Loucy (cell line): ENCODE measurements around the gene FDPS.

Experiments used
- H2AFZ ChIP-seq: fragments of 200-600 bp; sonication (generic); 2 replicates; pipeline ENCODE4 v1.6.0; 2016; ENCODE audit warnings: antibody characterized with exemption, mild to moderate bottlenecking, low read length, moderate library complexity
- H3F3A ChIP-seq: fragments of 200-600 bp; 2 replicates; pipeline ENCODE4 v1.6.0; 2016; ENCODE audit warnings: antibody characterized with exemption, low read depth, mild to moderate bottlenecking
- H3K27me3 ChIP-seq: fragments of 200-600 bp; sonication (generic); 2 replicates; pipeline ENCODE4 v1.6.1; 2014; ENCODE audit warnings: low read length, mild to moderate bottlenecking; ENCODE audit not compliant: insufficient read depth, poor library complexity, severe bottlenecking
- H3K36me3 ChIP-seq: fragments of 200-600 bp; sonication (generic); 2 replicates; pipeline ENCODE4 v1.6.1; 2016; ENCODE audit warnings: low read length; ENCODE audit not compliant: insufficient read depth
- H3K4me1 ChIP-seq: fragments of 200-600 bp; sonication (generic); 2 replicates; pipeline ENCODE4 v1.5.1; 2014; ENCODE audit warnings: low read length, mild to moderate bottlenecking; ENCODE audit not compliant: insufficient read depth, poor library complexity, severe bottlenecking
- H3K4me2 ChIP-seq: fragments of 200-600 bp; sonication (generic); 2 replicates; pipeline ENCODE4 v1.6.0; 2014; ENCODE audit warnings: antibody characterized with exemption, low read length, low read depth, mild to moderate bottlenecking; ENCODE audit not compliant: poor library complexity, severe bottlenecking
- H3K4me3 ChIP-seq: fragments of 200-600 bp; sonication (generic); 2 replicates; pipeline ENCODE4 v1.5.1; 2014; ENCODE audit warnings: low read length, mild to moderate bottlenecking, mixed read lengths; ENCODE audit not compliant: poor library complexity, severe bottlenecking
- H3K79me2 ChIP-seq: fragments of 200-600 bp; sonication (generic); 2 replicates; pipeline ENCODE4 v1.6.1; 2014; ENCODE audit warnings: low read length; ENCODE audit not compliant: insufficient read depth
- H3K9ac ChIP-seq: fragments of 200-600 bp; sonication (generic); 2 replicates; pipeline ENCODE4 v1.6.0; 2014; ENCODE audit warnings: mild to moderate bottlenecking, low read depth, low read length, moderate library complexity; ENCODE audit not compliant: poor library complexity, severe bottlenecking
- H3K9me2 ChIP-seq: fragments of 200-600 bp; sonication (generic); replicated peaks from 2 replicates; pipeline ENCODE4 v1.6.1; 2016; ENCODE audit warnings: low read depth, low read length, mixed read lengths
- H3K9me3 ChIP-seq: fragments of 200-600 bp; sonication (generic); 2 replicates; pipeline ENCODE4 v1.6.1; 2014; ENCODE audit warnings: mild to moderate bottlenecking, antibody characterized with exemption, low read length, low read depth; ENCODE audit not compliant: insufficient read depth
- H4K20me1 ChIP-seq: fragments of 200-600 bp; sonication (generic); 2 replicates; pipeline ENCODE4 v1.6.0; 2014; ENCODE audit warnings: antibody characterized with exemption, low read length, mild to moderate bottlenecking; ENCODE audit not compliant: insufficient read depth, poor library complexity, severe bottlenecking
- CTCF ChIP-seq: fragments of 200-600 bp; sonication (generic); conservative IDR thresholded peaks from 2 replicates; pipeline ENCODE4 v1.5.1; 2014; ENCODE audit warnings: mild to moderate bottlenecking, antibody characterized with exemption, low read length
- EZH2phosphoT487 ChIP-seq: fragments of 200-600 bp; IDR thresholded peaks from 2 replicates; pipeline ENCODE4 v1.6.1; 2018; ENCODE audit warnings: antibody characterized with exemption, mild to moderate bottlenecking, moderate library complexity, borderline replicate concordance

Gene FDPS

GRCh38 chr1:155300553-155301329 lies 7.9 kb upstream of the FDPS start:
- Histone ChIP-seq H4K20me1 (no peaks in the 10 kb centered on the region), H3K9ac (no peak overlapping the region), H2AFZ (no peak overlapping the region), H3K9me3 (no peaks in the 10 kb centered on the region), H3K4me3 (no peak overlapping the region), H3K36me3 (no peaks in the 10 kb centered on the region), H3K4me1 (no peaks in the 10 kb centered on the region), H3K27me3 (no peaks in the 10 kb centered on the region), H3K9me2 (no peaks in the 10 kb centered on the region), H3K4me2 (no peak overlapping the region), H3K79me2 (no peaks in the 10 kb centered on the region), H3F3A (no peaks in the 10 kb centered on the region)
- TF ChIP-seq EZH2phosphoT487, result no peak
- TF ChIP-seq CTCF, result no peak

GRCh38 chr1:155301342-155301841 lies 7.3 kb upstream of the FDPS start, which contains the start of gene PKLR:
Gene PKLR, minus strand, starts transcription at chr1:155301438. Its CDS starts 43 bp downstream, at chr1:155301395.
- no peaks in the 10 kb centered on the region for H3F3A ChIP-seq
- H3K27me3 ChIP-seq, result no peaks in the 10 kb centered on the region
- no peak for TF ChIP-seq EZH2phosphoT487
- TF ChIP-seq CTCF, result no peak
- H3K9me3 ChIP-seq, result no peaks in the 10 kb centered on the region
- no peak within 1 kb of the TSS for H3K4me2 ChIP-seq
- H3K4me3 ChIP-seq, result no peak within 1 kb of the TSS
- no peak within 1 kb of the TSS for H2AFZ ChIP-seq
- no peaks in the 10 kb centered on the region for H3K36me3 ChIP-seq
- H3K9ac ChIP-seq, result no peak within 1 kb of the TSS
- H3K4me1 ChIP-seq, result peaks cover 6% of the 10 kb centered on the region
- no peaks in the 10 kb centered on the region for H3K9me2 ChIP-seq
- no peaks in the 10 kb centered on the region for H4K20me1 ChIP-seq
- no peaks in the 10 kb centered on the region for H3K79me2 ChIP-seq

GRCh38 chr1:155304558-155305063 lies 4.1 kb upstream of the FDPS start:
- H3K4me2 ChIP-seq, result no peak overlapping the region
- no peak overlapping the region for H2AFZ ChIP-seq
- H3K4me3 ChIP-seq, result no peak overlapping the region
- peaks cover 5% of the 10 kb centered on the region for H3K27me3 ChIP-seq
- H3K4me1 ChIP-seq, result peaks cover 24% of the 10 kb centered on the region
- H3K79me2 ChIP-seq, result peaks cover 9% of the 10 kb centered on the region
- TF ChIP-seq CTCF, result no peak
- no peak for TF ChIP-seq EZH2phosphoT487
- no peak overlapping the region for H3K9ac ChIP-seq
- no peaks in the 10 kb centered on the region for H3K36me3 ChIP-seq
- no peaks in the 10 kb centered on the region for H4K20me1 ChIP-seq
- peaks cover 9% of the 10 kb centered on the region for H3F3A ChIP-seq
- no peaks in the 10 kb centered on the region for H3K9me3 ChIP-seq
- H3K9me2 ChIP-seq, result no peaks in the 10 kb centered on the region
